Pancreas (tissue), 10 donors: ENCODE results near the gene MFSD6. TPM values are rescaled to one million over a fixed set of nuclear protein-coding genes. Genes with fewer than 3 reads are reported as not detected.

Source experiments
- ATAC-seq, 4 donors: fragments of 200-7000 bp; cut with Tn5 transposase; one replicate each; pipeline versions ENCODE4 v1.8.0 to v1.9.1; 2020; ENCODE audit warnings: mild to moderate bottlenecking in 4 of 4, moderate library complexity in 4 of 4
- DNase-seq, 6 donors: peaks; one replicate each; pipeline ENCODE4 v3.0.0-alpha.2; 2020
- FAIRE-seq: peaks from 2 replicates; lab custom pipeline; 2012; peaks lifted over from hg19 to GRCh38; lab: Jason Lieb, UNC
- H3K27ac ChIP-seq, 4 donors: fragments of 200-600 bp; sonication (generic); 1 replicate in 3 of 4; 2 replicates in 1 of 4; pipeline versions ENCODE4 v1.5.0 to v1.8.0; 2020
- H3K27me3 ChIP-seq, 4 donors: fragments of 200-600 bp; one replicate each; pipeline ENCODE4 v1.8.0; 2021
- H3K36me3 ChIP-seq, 3 donors: fragments of 200-600 bp; sonication (generic) in 1 of 3; one replicate each; pipeline versions ENCODE4 v1.5.0 to v1.8.0; 2020 to 2021
- H3K4me1 ChIP-seq, 3 donors: fragments of 200-600 bp; one replicate each; pipeline ENCODE4 v1.8.0; 2021
- H3K4me3 ChIP-seq, 4 donors: fragments of 200-600 bp; sonication (generic) in 2 of 4; one replicate each; pipeline versions ENCODE4 v1.5.0 to v1.8.0; 2020 to 2021
- H3K9me3 ChIP-seq, 4 donors: fragments of 200-600 bp; one replicate each; pipeline ENCODE4 v1.8.0; 2021
- WGBS, 2 donors: extraction: QIAGEN DNeasy Blood & Tissue Kit; methylation state at CpG; one replicate each; pipeline ENCODE4 v1.1.7; 2013; 5-methylcytosine and 5-hydroxymethylcytosine counted together
- intact Hi-C, 3 donors: fragments of 100-400 bp; cut with DNase I; formaldehyde crosslinking; loops; one replicate each; pipeline versions ENCODE4 v1.11.1 to v1.14.2; 2022
- polyA plus RNA-seq, 2 donors: library from polyadenylated mRNA; stranded (reverse); fragments of 200-250 nt; gene quantifications; one replicate each; pipeline ENCODE4 v1.2.3, GENCODE V29; 2013
- total RNA-seq, 6 donors: library from RNA; stranded (reverse); fragmentation: NEBNext Ultra II Directional in 4 of 6; extraction: Animal tissue kit (Norgen Biotek cat#: 25700) in 4 of 6; gene quantifications; one replicate each; pipeline versions ENCODE4 v1.2.1 to v1.2.4, GENCODE V29; 2021 to 2023
- TF ChIP-seq, protein P1 (sequence below), 4 donors: fragments of 200-600 bp; sonication (generic) in 3 of 4; IDR thresholded peaks; one replicate each; pipeline versions ENCODE4 v1.5.0 to v1.8.0; 2021; ENCODE audit warnings: antibody characterized with exemption in 4 of 4
- donor health status: healthy with polysubstance abuse.
- donor health status: DM: no; HTN: no; CAD: no; lungs with moderate emphysema.
- donor health status: DM: no; HTN: no; CAD: no.
- donor health status: control.
- donor health status: control.
- donor health status: Bipolar disorder and iron deficiency.
- donor health status: DM: yes; HTN: yes; CAD: no.
- donor health status: DM: no; HTN: no; CAD: no.
- donor health status: DM: no; HTN: no; CAD: no.
- donor health status: DM: yes; HTN: yes; CAD: no.

Gene MFSD6
- total and polyA plus RNA-seq, 8 donors: 5.3 to 22.9 (median 15.4) TPM

GRCh38 chr2:190431907-190432306, 23.8 kb downstream of the MFSD6 start:
- Histone ChIP-seq H3K4me3 (no peak overlapping the region), H3K4me1 (no peaks in the 10 kb centered on the region), H3K36me3 (peaks cover 0 to 6% (median 0%) of the 10 kb centered on the region in 3 donors), H3K27ac (no peak overlapping the region), H3K27me3 (no peaks in the 10 kb centered on the region), H3K9me3 (no peaks in the 10 kb centered on the region)
- no peak for DNase-seq
- intact Hi-C loops: no loop called here
- no peak for ATAC-seq
- TF ChIP-seq, protein P1, sequence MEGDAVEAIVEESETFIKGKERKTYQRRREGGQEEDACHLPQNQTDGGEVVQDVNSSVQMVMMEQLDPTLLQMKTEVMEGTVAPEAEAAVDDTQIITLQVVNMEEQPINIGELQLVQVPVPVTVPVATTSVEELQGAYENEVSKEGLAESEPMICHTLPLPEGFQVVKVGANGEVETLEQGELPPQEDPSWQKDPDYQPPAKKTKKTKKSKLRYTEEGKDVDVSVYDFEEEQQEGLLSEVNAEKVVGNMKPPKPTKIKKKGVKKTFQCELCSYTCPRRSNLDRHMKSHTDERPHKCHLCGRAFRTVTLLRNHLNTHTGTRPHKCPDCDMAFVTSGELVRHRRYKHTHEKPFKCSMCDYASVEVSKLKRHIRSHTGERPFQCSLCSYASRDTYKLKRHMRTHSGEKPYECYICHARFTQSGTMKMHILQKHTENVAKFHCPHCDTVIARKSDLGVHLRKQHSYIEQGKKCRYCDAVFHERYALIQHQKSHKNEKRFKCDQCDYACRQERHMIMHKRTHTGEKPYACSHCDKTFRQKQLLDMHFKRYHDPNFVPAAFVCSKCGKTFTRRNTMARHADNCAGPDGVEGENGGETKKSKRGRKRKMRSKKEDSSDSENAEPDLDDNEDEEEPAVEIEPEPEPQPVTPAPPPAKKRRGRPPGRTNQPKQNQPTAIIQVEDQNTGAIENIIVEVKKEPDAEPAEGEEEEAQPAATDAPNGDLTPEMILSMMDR (IDR thresholded peaks at IDR 0.05): no peak
- no peak for FAIRE-seq

- ATAC-seq (no peak), DNase-seq (no peak), FAIRE-seq (peak; percentile 92)
- TF ChIP-seq, protein P1 (IDR thresholded peaks at IDR 0.05): no peak
- intact Hi-C loops: no loop called here
- H3K4me3 ChIP-seq: no peak overlapping the region
- no peaks in the 10 kb centered on the region for H3K9me3 ChIP-seq
- H3K4me1 ChIP-seq: no peaks in the 10 kb centered on the region
- H3K27ac ChIP-seq: no peak overlapping the region
- H3K27me3 ChIP-seq: no peaks in the 10 kb centered on the region
- WGBS, 2 donors: 89 to 93% methylated on average over 5 of the region's 5 CpGs
- peaks cover 0 to 11% (median 0%) of the 10 kb centered on the region in 3 donors for H3K36me3 ChIP-seq
These were observed 24.5 kb downstream of the MFSD6 start for GRCh38 chr2:190432567-190433231.

- WGBS, 2 donors: 92 to 93% methylated on average over 2 of the region's 2 CpGs
- Histone ChIP-seq H3K9me3 (no peaks in the 10 kb centered on the region), H3K27ac (no peak overlapping the region), H3K36me3 (peaks cover 0 to 11% (median 0%) of the 10 kb centered on the region in 3 donors), H3K4me1 (peaks cover 0 to 5% (median 5%) of the 10 kb centered on the region in 3 donors), H3K27me3 (no peaks in the 10 kb centered on the region), H3K4me3 (no peak overlapping the region)
- ATAC-seq: no peak
- intact Hi-C loops: no loop called here
- FAIRE-seq: no peak
- TF ChIP-seq, protein P1 (IDR thresholded peaks at IDR 0.05): no peak
- no peak for DNase-seq
These were observed 27.0 kb downstream of the MFSD6 start for GRCh38 chr2:190435031-190435670.

DNA sequence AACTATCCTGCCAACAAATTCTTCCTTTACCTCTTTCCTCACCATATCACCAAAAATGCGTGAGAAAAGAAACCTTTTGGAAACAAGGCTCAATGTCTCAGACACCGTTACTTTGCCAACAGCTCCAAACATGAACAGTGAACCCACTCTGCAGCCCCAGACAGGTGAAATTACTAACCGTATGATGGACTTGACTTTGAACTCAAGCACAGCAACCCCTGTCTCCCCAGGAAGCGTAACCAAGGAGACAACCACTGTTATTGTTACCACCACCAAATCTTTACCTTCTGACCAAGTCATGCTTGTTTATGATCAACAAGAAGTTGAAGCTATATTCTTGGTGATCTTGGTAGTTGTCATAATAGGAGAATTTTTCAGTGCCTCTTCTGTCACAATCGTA, 28.4 kb downstream of the MFSD6 start:
- intact Hi-C loops: no loop called here
- WGBS, 2 donors: 96 to 98% methylated on average over 5 of the region's 5 CpGs
- Histone ChIP-seq H3K4me3 (no peak overlapping the region), H3K4me1 (peaks cover 0 to 16% (median 8%) of the 10 kb centered on the region in 3 donors), H3K9me3 (no peaks in the 10 kb centered on the region), H3K27ac (no peak overlapping the region), H3K36me3 (peaks cover 0 to 11% (median 0%) of the 10 kb centered on the region in 3 donors), H3K27me3 (no peaks in the 10 kb centered on the region)
- FAIRE-seq: no peak
- DNase-seq: no peak
- TF ChIP-seq, protein P1 (IDR thresholded peaks at IDR 0.05): no peak
- no peak for ATAC-seq

DNA sequence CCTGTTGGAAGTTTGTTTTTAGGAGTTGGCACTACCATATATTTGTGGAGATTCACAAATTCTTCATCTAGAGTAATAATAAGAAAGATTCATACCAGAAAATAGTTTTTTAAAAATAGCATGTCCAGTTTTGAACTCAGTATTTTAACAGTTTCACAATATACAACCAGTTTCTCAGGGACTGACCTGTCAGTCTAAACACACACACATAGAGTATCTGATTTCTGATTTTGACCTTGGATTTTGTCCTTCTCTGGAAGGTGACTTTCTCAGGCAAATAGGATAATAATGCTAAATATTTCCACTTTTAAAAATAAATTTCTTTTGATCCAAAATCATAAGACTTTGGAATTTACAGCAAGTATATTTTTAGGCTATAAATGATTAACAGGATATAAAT, 32.0 kb downstream of the MFSD6 start:
- Histone ChIP-seq H3K36me3 (peaks cover 0 to 11% (median 0%) of the 10 kb centered on the region in 3 donors), H3K27ac (no peak overlapping the region), H3K27me3 (no peaks in the 10 kb centered on the region), H3K4me3 (no peak overlapping the region), H3K9me3 (no peaks in the 10 kb centered on the region), H3K4me1 (peaks cover 13 to 31% (median 18%) of the 10 kb centered on the region in 3 donors)
- DNase-seq (no peak), ATAC-seq (no peak), FAIRE-seq (no peak)
- TF ChIP-seq, protein P1 (IDR thresholded peaks at IDR 0.05): no peak
- intact Hi-C loops: no loop called here
